Erythroblast (primary cell): ENCODE results near the gene SURF4.

Experiments used
- GATA1 ChIP-seq: IDR thresholded peaks from 2 replicates; pipeline ENCODE4 v1.6.1; 2011; ENCODE audit warnings: low read depth, mild to moderate bottlenecking, control low read depth, low read length, moderate library complexity
- POLR2A ChIP-seq: IDR thresholded peaks from 2 replicates; pipeline ENCODE4 v1.6.1; 2011; ENCODE audit warnings: mild to moderate bottlenecking, low read length

DNA sequence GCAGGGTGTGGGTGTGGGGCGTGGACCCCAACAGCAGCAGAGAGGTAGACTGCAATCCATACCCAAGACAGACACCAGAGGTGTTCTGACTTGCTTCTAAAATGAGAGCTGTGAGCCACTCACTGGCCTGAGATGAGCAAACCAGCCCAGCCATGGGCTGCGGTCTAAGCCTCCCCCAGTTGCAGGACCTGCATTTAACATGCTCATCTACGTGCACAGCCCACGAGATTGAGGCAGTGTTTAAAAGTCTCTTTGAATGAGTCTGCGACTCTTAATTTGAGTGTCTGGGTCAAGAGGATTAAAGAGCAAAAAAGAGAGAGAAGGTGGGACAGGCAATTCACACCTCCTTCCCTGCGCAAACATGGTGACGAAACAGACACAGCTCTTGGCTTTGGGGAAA lies 5.9 kb downstream of the SURF4 start:
- no peak for TF ChIP-seq POLR2A
- TF ChIP-seq GATA1: no peak
